DND-41 (cell line): ENCODE data around the gene BAIAP2.

Experiments used
- ATAC-seq: fragments of 200-7000 bp; cut with Tn5 transposase; 3 replicates; pipeline ENCODE4 v1.9.1; 2021; ENCODE audit warnings: low read depth; ENCODE audit not compliant: insufficient read depth
- DNase-seq: peaks from one replicate; pipeline ENCODE4 v3.0.0-alpha.2; 2020
- H2AFZ ChIP-seq: 2 replicates; pipeline ENCODE4 v1.6.0; 2012; ENCODE audit warnings: low read depth, low read length
- H3K27ac ChIP-seq: 2 replicates; pipeline ENCODE4 v1.5.1; 2012; ENCODE audit warnings: low read length, inconsistent platforms
- H3K27me3 ChIP-seq: fragments of 200-600 bp; sonication (generic); 2 replicates; pipeline ENCODE4 v1.6.0; 2012; ENCODE audit warnings: low read length, mild to moderate bottlenecking, inconsistent platforms; ENCODE audit not compliant: insufficient read depth, poor library complexity
- H3K36me3 ChIP-seq: 2 replicates; pipeline ENCODE4 v1.5.1; 2012; ENCODE audit warnings: low read length, inconsistent platforms; ENCODE audit not compliant: insufficient read depth
- H3K4me1 ChIP-seq: 2 replicates; pipeline ENCODE4 v1.5.1; 2012; ENCODE audit warnings: mild to moderate bottlenecking, low read length; ENCODE audit not compliant: insufficient read depth
- H3K4me2 ChIP-seq: 2 replicates; pipeline ENCODE4 v1.6.0; 2012; ENCODE audit warnings: mild to moderate bottlenecking, moderate library complexity, low read length, inconsistent platforms; ENCODE audit not compliant: insufficient read depth
- H3K4me3 ChIP-seq, 2 experiments: fragments of 200-600 bp in 1 of 2; shearing (Covaris generic) in 1 of 2; 2 replicates each; pipeline ENCODE4 v1.5.1; 2012 to 2016; ENCODE audit warnings: inconsistent platforms in 2 of 2, low read length in 2 of 2, mild to moderate bottlenecking in 2 of 2, low read depth in 1 of 2, moderate library complexity in 1 of 2
- H3K79me2 ChIP-seq: 2 replicates; pipeline ENCODE4 v1.6.0; 2012; ENCODE audit warnings: low read length, inconsistent platforms; ENCODE audit not compliant: insufficient read depth
- H3K9ac ChIP-seq: 2 replicates; pipeline ENCODE4 v1.6.0; 2012; ENCODE audit warnings: low read depth, mild to moderate bottlenecking, inconsistent platforms, low read length, moderate library complexity
- H3K9me3 ChIP-seq: 2 replicates; pipeline ENCODE4 v1.5.1; 2012; ENCODE audit warnings: low read length, moderate library complexity, mild to moderate bottlenecking, inconsistent platforms; ENCODE audit not compliant: insufficient read depth, severe bottlenecking
- H4K20me1 ChIP-seq: 2 replicates; pipeline ENCODE4 v1.6.0; 2012; ENCODE audit warnings: low read length; ENCODE audit not compliant: insufficient read depth
- EZH2 ChIP-seq: IDR thresholded peaks from 3 replicates; pipeline ENCODE4 v1.6.1; 2012; ENCODE audit warnings: borderline replicate concordance, low read depth, mild to moderate bottlenecking, moderate library complexity, low read length, inconsistent platforms; ENCODE audit not compliant: severe bottlenecking
- TF ChIP-seq, protein P1 (sequence below): IDR thresholded peaks from 2 replicates; pipeline ENCODE4 v1.5.1; 2012; ENCODE audit warnings: borderline replicate concordance, low read length, moderate library complexity, mild to moderate bottlenecking; ENCODE audit not compliant: poor library complexity, severe bottlenecking; ENCODE audit errors: extremely low read depth

BAIAP2 gene

DNA sequence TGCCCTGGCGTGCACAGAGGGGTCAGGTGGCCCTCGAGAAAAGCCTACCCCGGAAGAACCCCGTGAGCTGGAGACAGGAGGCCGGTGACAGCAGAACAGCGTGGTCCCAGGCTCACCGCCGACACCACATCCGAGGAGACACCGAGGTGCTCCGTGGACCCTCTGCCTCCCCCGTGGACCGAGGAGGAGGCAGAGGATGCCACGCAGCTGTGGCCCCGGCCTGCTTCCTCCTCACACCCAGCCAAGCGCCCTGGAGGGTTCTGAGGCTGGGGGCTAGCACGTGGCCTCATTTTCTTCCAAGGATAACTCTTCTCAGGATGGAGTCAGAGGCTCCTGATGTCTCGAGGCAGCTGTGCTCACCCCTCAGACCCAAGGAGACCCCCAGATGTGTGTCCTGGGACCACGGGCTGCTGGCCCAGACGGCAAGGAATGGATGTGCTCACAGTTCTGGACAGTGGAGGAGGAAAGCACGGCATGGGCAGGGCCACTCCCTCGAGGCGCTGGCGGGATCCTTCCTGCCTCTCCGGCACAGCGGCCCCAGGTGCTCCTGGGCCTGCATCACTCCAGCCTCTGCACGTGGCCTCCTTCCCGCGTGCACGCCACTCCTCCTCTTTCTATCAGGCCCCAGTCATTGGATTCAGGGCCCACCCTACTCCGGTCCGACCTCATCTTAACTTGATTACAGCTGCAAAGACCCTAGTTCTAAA lies 125.9 kb downstream of the BAIAP2 start:
- ATAC-seq, result no peak
- DNase-seq, result no peak
- H3K4me2 ChIP-seq, result no peak overlapping the region
- no peak overlapping the region for H3K9ac ChIP-seq
- no peaks in the 10 kb centered on the region for H3K9me3 ChIP-seq
- TF ChIP-seq, protein P1, sequence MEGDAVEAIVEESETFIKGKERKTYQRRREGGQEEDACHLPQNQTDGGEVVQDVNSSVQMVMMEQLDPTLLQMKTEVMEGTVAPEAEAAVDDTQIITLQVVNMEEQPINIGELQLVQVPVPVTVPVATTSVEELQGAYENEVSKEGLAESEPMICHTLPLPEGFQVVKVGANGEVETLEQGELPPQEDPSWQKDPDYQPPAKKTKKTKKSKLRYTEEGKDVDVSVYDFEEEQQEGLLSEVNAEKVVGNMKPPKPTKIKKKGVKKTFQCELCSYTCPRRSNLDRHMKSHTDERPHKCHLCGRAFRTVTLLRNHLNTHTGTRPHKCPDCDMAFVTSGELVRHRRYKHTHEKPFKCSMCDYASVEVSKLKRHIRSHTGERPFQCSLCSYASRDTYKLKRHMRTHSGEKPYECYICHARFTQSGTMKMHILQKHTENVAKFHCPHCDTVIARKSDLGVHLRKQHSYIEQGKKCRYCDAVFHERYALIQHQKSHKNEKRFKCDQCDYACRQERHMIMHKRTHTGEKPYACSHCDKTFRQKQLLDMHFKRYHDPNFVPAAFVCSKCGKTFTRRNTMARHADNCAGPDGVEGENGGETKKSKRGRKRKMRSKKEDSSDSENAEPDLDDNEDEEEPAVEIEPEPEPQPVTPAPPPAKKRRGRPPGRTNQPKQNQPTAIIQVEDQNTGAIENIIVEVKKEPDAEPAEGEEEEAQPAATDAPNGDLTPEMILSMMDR, result no peak
- no peak for TF ChIP-seq EZH2
- H3K27me3 ChIP-seq, result no peaks in the 10 kb centered on the region
- H3K36me3 ChIP-seq, result no peaks in the 10 kb centered on the region
- no peaks in the 10 kb centered on the region for H3K4me1 ChIP-seq
- no peak overlapping the region for H3K4me3 ChIP-seq
- no peak overlapping the region for H3K27ac ChIP-seq
- H4K20me1 ChIP-seq, result no peaks in the 10 kb centered on the region; the same call in 1 of the 2 replicates
- H2AFZ ChIP-seq, result no peak overlapping the region
- H3K79me2 ChIP-seq, result no peaks in the 10 kb centered on the region

DNA sequence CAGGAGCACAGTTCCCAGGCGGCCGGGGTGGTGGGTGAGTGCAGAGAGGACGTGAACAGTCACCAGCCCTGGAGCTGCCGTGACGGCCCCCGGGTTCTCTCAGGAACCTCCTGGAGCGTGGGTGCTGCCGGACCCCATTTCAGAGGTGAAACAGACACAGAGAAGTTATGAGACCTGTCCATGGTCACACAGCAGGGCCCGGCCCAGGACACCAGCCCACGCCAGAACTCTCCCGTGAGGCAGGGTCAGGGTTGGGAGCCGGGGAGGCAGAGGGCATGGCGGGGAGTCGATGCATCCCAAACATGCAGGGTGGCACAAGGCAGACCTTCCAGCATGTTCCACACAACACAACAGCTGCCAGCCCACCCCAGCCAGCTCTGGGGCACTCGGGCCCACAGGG lies 126.6 kb downstream of the BAIAP2 start:
- no peak overlapping the region for H3K4me2 ChIP-seq
- H3K9me3 ChIP-seq, result no peaks in the 10 kb centered on the region
- H3K27me3 ChIP-seq, result no peaks in the 10 kb centered on the region
- DNase-seq (no peak), ATAC-seq (no peak)
- no peaks in the 10 kb centered on the region for H3K36me3 ChIP-seq
- no peak overlapping the region for H2AFZ ChIP-seq
- no peak overlapping the region for H3K27ac ChIP-seq
- no peaks in the 10 kb centered on the region for H3K4me1 ChIP-seq
- H3K9ac ChIP-seq, result no peak overlapping the region
- H3K4me3 ChIP-seq, result no peak overlapping the region
- no peaks in the 10 kb centered on the region for H3K79me2 ChIP-seq
- no peak for TF ChIP-seq EZH2
- TF ChIP-seq, protein P1, result no peak
- H4K20me1 ChIP-seq, result no peaks in the 10 kb centered on the region; the same call in 1 of the 2 replicates

DNA sequence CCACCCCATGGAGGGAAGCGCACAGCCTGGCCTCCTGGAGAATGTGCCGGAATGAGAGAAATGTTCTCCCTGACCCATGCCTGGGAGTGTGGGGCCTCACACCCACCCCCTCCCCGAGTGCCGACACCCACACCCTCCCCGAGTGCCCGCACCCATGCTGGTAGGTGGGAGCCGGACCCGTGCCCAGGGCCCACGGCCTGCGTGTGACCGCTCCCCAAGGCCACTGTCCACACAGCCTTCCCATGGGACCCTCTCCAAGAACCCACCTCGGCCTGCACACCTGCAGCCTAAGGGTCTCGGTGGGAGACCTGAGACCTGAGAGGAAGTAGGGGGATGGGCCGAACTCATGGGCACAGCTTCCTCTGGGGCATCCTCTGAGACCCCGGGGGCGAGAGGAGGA lies 127.0 kb downstream of the BAIAP2 start:
- H3K27me3 ChIP-seq, result no peaks in the 10 kb centered on the region
- H2AFZ ChIP-seq, result no peak overlapping the region
- no peak overlapping the region for H3K9ac ChIP-seq
- no peaks in the 10 kb centered on the region for H3K4me1 ChIP-seq
- no peaks in the 10 kb centered on the region for H3K36me3 ChIP-seq
- no peak overlapping the region for H3K27ac ChIP-seq
- no peaks in the 10 kb centered on the region for H3K9me3 ChIP-seq
- no peaks in the 10 kb centered on the region; the same call in 1 of the 2 replicates for H4K20me1 ChIP-seq
- ATAC-seq (no peak), DNase-seq (no peak)
- no peaks in the 10 kb centered on the region for H3K79me2 ChIP-seq
- no peak for TF ChIP-seq EZH2
- TF ChIP-seq, protein P1, result no peak
- no peak overlapping the region for H3K4me3 ChIP-seq
- H3K4me2 ChIP-seq, result no peak overlapping the region
